ENCODE measurements around the gene FGGY.

FGGY gene

DNA sequence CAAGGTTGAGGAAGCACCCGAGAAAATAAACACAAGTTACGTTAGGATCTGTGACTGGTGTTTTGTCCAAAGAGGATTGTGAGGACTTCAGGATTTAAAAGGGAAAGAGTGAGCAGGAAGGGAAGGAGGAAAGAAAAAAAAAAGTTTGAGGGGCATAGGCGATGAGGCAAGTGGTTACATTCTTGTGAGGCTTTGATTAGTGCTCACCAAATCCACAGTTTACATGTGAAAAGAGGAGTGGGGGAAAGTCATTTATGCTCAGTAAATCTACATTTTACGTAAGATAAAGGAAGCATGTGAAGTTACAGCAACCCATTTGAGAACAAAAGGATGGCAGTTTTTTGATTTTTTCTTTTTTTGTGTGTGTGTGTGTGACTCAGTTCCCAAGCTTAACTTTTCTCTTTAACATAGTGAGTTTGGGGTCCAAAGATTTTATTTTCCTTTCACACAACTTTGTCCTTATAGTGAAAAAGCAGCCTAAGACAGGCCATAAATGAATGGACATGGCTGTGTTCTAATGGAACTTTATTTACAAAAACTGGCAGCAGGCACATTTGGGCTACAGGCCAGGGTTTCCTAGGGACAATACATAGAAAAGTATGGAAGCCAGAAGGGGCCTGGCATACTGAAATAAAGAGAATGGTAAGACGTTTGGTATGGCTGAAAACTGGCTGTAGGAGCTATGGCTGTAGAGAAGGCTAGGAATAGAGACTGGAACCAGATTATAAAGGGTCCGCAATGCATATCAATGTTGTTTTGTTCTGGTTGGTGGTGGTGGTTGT is 121.7 kb downstream of the FGGY start:
- no peak for DNase-seq

DNA sequence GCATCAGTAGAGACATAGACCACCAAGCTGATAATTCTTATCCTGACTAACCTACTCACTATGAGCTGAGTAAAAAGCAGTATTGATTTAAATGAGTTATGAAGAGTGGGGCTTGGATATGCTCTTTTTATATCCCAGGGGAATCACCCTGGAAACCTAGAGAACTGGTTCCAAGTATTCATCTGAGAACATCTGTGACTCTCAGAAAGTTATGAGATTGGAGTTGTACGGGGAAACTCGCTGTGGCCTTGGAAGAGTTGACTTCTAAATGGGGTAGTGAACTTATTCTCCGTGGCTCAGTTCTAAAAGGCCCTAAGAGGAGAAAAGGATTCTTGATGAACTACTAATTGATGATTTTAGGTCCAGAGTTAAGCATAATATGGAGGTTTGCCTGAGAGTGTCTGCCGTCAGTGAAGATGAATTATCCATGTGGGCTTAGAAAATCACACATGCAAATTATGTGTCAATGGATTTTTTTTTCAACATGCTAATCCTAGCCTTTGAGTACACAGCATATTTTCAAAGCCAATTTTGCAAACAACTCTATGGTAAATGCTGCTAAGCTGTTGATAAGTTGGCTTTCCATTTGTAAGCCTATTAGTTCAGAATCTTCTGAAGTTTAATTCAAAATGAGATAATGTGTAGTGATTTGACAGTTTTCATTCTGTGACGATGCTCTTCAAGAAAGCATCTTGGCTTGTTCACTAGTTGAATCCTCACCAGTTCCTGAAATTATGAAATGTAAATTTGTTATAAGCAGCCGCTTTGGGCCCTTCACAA is 122.7 kb downstream of the FGGY start:
- DNase-seq: no peak

DNA sequence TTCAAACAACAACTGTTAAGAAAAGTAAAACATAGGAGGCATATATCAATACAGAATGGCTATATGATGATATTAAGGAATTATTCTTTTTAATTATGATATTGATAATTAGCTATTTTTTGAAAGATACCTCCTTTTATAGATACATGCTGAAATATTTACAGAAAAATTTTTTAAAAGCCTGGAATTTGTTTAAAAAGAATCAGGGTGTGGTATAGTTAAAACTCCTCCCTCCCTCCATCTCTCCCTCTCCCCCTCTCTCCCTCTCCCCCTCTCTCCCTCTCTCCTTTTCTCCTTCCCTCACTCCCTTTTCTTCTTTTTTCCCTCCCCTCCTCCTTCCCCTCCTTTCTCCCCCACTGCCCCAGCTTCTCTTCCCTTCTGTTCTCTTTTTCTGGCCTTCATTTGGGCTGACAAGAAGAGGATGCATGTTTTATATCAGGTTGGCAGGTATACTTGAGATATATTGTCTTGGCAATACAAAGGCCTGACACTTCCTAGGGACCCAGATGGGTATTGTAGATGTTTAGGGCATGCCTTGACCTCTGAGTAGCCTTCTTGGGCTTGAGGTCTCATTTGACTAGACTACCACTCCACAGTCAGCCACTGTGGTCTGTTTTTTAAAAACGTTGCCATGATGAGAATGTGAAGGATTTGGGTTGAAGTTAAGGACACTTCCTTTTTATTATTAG is 124.5 kb downstream of the FGGY start:
- no peak for DNase-seq

DNA sequence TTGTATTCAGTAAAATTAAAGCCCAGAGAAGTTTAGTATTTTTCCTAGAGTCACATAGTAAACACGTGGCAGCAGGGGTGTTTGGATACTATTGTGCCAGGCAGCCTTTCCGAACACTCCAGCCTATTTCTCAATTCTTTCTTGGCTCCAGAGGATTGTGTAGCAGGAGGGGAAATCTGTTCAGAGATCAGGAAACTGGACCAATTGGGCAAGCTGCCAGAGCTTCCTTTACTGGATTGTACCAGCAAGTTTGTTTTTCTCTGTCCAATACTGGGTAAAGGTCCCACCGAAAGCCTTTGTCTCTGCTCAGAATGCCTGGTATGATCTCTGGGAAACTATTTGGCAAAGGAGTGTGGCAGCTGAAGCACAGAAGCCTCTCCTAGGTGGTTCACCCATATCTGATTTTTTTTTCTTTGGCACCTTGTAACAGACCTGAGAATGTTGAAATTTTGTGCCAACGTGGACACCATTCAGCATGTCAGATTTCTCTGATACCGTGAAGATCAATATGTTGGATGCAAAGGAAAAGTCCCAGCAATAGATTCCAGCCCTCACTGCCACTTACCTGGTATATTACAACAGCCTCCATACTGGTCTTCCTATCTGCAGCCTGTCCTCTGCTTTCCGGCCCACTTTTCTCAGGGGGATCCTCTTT is 126.2 kb downstream of the FGGY start:
- DNase-seq: no peak

DNA sequence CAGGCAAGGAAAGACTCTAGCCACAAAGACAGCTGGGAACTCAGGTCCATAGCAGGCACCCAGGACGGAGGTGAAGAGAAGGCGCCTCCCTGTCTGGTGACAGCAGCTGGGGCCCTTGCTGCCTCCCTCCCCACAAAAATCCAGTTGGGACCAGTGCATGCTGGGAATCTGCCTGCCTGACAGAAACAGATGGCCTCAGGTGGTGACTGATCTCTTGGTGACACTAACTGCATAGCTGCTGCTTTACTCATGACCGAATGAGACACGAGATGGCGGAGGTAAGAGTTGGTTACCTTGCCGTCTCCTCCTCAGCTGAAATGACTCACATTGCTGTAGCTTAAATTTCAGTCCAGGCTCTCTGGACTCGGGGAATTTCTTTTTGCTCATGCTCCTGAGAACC is 130.3 kb downstream of the FGGY start:
- DNase-seq: no peak

DNA sequence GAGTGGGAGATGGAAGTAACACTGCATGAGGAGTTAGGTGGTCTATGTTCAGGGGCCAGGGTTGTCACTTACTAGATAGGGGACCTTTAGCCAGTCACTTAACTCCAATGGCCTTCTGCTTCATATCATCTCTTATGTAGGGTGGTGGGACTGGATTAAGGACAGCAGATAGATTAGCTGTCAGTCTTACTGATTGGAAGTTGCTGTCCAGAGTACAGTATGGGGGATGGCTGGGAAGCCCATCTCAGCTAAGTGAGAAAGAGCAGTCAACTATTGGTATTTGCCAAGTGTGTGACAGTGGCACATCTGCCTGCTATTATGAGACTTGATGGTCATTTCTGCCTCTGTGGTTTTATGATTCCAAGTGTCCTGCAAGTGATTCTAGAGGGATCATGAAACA is 130.9 kb downstream of the FGGY start:
- DNase-seq: no peak

DNA sequence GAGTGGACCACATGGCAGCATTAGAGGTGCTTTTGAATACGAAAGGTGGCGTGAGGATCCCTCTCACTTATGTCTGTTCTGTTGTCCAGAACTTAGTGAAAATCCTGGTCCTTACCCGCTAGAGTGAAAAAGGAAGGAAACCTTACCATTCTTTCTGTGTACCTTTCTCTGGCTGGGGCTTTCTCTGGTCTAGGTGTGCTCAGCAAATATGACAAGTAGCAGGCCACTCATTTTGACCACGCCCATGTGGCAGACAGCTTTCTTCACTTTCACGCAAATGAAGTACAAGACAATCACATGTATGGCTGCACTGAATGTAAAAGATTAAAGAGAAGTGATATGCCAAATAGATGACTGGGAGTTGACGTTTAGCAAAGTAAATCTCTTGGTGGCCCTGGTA is 131.9 kb downstream of the FGGY start:
- no peak for DNase-seq

DNA sequence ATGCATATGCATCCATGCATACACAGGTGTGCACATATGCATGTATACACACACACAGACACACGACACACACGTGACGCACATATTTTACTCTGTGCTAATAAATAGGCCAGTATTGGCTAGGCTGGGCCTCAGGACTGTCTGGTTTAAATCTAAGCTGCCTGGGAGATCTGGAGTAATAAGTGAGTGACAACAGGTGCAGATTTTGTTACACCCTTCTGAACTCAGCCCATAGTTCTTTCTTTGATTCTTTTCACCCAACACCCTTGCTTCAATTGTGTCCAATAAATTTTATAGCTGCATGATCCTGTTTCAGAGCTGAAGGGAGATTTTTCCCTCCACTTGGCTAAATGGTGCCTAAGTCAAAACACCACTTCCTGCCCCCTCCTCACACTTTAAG is 132.8 kb downstream of the FGGY start:
- DNase-seq: no peak

DNA sequence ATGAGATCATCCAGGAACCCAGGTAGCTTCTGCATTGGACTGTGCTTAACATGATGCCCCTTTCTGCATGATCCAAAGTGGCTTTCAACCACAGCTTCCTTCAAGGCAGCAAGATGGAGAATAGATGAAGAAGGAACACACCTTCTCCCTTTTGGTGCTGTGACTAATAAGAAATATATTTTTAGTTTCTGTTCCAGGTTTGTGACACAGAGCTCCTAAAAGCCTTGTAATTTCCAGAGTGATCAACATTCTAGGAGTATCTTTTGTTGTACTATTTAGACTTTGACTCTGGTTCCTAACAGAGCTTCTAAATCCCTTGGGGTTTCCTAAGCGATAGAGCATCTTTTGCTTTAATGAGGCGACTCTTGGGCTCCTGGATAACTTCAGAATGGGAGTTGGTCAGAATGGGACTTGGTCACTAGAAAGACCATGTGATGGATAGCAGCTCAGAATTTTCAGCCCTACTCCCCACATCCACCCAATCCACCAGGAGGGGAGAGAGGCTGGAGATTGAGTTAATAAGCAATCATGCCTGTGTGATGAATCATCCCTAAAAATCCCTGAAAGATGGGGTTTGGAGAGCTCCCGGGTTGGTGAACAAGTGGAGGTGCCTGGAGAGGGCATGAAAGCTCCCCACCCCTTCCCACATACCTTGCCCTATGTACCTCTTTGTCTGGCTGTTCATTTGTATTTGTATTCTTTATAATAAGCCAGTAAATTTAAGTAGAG is 134.8 kb downstream of the FGGY start:
- no peak for DNase-seq

DNA sequence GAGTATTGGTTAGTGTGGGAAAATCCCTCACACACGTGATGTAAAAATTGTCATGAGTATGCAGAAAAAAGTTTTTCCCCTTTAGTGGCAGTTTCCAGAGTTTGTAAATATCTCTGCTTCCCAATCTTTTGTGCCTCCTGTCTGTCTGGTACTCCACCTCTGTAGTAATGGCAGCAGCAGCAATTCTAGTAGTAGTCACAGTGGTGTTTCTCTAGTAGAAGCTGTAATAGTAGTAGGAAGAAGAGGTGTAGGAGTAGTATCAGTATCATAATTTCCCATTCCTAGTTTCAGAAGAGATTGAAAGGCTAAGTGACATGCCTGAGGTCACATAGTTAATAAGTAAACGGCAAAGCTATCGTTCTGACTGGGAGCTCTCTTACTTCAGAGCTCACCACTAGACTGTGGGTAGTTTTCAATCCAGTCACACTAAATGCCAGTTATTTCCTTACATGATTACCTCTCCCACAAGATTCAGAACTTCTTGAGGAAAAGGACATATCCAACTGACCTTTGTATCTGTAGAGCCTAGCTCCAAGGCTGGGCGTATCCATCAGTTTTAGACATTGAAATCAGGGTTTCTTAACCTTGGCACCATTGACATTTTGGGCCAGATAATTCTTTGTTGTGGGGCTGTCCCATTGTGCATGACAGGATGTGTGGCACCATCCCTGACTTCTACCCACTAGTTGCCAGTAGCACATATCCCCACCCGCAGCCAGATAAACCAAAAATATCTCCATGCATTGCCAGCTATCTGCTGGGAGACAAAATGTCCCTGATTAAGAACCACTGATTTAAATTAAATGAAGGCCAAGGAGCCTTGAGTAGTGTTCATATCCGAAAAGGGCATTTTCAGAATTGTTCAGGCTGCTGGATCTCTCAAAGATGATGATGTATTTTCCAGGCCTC is 135.9 kb downstream of the FGGY start:
- no peak for DNase-seq

DNA sequence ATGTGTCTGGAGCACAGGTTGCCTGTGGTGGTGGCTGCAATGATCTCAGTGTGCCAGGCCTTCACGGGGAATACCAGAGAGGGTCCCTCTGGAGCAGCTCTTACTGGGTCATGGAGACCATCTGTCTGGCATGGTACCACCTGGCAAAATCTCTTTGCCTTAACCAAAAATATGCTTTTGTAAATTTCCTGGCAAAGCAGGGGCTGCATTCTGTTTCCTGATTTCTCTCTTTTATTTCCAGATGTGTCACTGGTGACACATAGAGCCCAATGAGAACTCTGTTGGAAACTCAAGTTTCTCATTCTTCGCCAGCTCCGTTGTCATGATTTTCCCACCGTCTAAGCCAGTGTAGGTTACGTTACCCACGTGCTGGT is 136.5 kb downstream of the FGGY start:
- DNase-seq: no peak

DNA sequence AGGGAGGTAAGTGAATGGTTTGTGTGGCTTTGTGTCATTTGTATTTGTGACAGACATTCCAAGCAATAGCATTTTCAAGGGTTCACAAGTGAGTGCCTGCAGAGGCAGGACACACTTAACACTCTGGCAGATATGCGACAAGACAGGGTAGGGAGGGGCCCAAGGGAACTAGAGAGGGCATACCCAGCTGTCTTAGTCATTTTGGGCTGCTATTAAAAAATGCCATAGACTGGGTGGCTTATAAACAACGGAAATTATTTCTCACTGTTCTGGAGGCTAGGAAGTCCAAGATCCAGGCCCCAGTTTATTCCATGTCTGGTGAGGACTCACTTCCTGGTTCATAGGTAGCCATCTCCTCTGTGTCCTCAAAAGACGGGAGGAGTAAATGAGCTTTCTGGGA is 137.4 kb downstream of the FGGY start:
- DNase-seq: no peak

DNA sequence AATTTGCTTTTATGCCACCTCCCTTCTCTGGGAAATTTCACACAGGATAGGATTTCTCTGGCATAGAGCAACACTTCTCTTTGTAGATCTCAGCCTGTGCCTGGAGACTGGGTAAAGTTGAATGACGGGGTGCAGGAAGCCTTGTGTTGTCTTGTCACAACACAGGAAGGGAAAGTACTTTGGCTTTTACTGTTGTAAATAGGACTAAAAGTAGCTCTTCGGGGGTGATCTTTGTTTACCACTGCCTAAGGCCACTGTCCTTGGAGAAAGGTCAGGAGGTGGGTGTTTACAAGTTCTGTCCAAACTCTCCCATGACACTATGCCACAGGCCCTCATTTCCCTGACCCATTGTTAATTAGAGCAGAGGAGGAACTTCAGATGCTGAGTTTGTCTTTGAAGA is 139.7 kb downstream of the FGGY start:
- no peak for DNase-seq

DNA sequence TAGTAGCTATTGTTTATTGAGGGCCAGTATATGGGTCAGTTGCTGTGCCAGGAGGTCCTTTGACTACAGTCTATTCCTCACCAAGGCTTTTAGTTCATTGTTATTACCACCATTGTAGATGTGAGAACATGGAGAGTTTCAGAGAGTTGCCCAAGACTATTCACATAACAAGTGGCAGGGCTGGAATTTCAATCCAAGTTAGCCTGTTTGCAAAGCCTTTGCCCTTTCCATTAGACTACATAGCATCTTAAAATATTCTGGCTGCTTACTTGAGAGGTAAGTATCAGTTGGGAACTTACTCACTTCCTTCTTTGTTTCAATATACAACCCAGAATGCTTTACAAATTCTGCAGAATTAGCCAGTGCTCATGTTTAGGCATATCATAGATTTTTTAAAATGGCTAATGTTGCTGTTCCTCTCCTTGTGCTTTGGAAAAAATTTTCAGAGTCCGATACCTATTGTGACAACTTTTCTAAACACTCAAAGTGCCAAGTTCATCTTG is 141.2 kb downstream of the FGGY start:
- DNase-seq: no peak

DNA sequence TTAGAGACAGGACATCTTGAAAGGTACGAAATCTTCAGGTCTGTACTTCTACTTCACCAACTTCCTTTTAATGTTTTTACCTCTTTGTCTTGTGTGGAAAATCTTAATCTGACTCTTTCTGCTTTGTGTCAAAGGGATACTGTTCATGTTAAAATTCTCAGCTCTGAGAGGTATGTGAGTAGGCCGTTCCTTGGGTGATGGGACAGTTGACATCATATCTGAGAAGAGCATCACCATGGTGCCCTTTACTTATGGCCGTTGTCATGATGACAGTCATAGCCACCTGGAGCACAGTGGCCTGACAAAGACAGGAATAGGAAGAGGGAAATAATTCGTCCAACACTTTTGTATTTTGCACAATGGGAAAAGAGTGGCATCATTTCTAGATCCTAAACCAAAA is 145.6 kb downstream of the FGGY start:
- no peak for DNase-seq

DNA sequence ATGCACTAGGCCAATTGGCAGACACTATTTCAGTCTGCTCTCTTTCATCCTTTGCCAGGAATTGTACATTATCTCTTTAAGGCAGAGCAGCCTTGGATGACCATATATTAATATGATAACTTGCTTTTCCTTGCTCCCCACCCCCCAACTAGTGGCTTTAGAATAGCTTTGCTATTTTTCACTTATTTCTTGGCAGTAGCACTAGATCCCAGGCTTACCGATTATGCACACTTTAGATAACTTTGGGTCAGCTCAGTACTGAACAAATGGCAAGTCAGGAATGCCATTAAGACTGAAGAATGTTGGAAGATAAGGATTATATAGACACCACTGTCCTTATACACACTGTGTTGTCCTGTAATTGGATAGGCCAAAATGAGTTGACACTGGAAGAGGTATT is 146.4 kb downstream of the FGGY start:
- DNase-seq: no peak

DNA sequence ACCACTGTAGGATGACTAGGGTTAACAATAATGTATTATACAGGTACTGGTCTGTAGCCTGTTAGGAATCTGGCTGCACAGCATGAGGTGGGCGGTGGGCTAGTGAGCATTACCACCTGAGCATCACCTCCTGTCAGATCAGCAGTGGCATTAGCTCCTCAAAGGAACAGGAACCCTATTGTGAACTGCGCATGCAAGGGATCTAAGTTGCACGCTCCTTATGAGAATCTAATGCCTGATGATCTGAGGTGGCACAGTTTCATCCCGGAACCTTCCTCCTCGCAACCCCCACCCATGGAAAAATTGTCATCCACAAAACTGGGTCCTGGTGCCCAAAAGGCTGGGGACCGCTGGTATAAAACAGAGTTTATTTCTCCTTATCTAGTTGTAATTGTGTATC is 147.6 kb downstream of the FGGY start:
- no peak for DNase-seq

DNA sequence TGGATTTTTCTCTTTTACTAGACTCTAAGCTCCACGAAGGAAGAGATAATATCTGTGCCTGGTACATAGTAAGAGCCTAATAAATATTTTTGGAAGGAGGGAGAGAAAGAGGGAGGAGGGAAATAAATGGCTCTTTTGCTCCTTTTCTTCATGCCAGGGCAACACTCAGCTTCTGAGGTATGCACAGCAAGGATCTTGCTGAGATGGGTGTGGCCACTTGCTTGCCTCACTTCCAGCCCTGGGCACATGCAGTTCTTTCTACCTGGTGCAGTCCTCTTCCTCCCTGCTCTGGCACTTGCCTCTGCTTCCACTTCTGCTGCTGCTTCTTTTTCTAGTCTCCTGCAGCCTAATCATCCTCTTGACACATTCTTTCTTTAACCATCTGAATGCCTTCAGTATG is 148.1 kb downstream of the FGGY start:
- no peak for DNase-seq

DNA sequence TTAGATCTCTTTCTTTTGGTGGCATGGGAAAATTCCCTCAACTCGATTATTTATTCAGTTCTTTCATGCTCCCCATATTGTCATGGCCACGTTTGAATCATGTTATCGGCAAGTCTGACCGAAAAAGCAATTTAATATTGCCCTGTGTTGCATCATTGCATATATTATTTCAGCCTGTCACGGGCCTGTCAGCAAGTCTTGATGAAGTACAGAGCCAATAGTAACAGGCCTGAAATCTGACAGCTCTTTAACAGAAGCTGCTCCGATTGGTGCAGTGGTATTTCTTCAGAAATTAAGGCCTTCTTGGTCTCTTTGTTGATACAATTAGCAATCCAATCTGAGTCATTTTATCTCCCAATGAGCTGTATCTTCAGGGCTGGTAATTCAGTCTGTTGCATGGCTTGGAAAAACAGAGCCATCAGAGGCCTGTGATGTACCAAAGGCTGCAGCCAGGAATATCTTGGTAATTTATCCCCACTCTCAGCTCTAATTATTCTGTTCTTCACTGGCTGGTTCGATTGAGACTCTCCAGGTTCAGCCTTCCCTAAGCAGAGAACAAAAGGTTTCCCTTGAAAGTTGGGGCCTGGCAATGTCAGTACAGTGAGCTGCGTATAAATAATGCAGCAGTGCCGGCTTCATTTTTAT is 149.5 kb downstream of the FGGY start:
- DNase-seq: no peak

DNA sequence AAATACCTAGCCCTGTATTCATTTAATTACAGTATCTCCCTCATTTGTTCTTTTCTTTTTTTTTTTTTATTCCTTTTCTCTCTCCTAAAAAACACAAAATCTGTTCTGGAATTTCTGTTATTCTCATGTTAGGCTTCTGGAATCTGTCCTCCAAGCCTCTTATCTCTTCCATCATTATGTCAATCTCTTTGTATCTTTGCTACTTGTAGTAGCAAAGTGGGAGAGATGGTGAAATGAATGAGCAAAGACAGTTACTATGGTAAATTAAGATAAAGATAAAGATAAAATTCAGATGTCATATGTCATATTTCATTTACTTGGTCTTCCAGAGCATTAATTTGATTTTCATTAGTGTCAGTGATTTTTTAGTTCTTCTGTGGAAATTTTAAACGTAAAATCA is 155.1 kb downstream of the FGGY start:
- no peak for DNase-seq

DNA sequence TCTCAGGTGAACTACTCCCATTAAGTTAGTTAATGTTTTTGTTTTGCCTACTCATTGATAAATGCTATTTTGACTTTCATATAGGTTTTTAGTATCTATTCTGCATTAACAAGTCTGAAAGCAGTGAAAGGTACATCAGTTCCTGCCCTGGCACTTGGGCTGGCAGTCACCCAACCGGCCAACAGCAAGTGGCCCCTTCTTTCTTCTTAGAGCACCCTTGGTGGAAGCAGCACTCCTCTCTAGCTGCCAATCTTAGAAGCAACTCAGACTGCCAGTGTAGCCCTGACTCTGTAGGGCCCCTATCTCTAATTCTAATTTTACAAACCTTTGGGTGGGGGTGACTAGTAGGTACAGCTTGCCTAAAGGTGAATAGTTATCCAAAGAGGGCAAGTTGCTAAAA is 155.7 kb downstream of the FGGY start:
- no peak for DNase-seq

Measured in CD4-positive, alpha-beta T cell treated with Interleukin-6 for 4 hours (primary cell).